LHCN-M2 (cell line): ENCODE data around the gene IPMK. TPM values are rescaled to one million over a fixed set of nuclear protein-coding genes. Genes with fewer than 3 reads are reported as not detected.

Experiments used
- DNase-seq: peaks from one replicate; pipeline ENCODE4 v3.0.0-alpha.2; 2012; ENCODE audit warnings: low read depth
- total RNA-seq: library from RNA; depleted of rRNA; stranded (reverse); fragments of >200 nt; gene quantifications from 2 replicates; pipeline ENCODE4 v1.2.3, GENCODE V29; 2014; rRNA removed

The IPMK gene
- total RNA-seq, 1 experiment from 2014 or later = 6.8 TPM

- no peak for DNase-seq
Measured at GRCh38 chr10:58153751-58154150, 113.9 kb downstream of the IPMK start.

DNA sequence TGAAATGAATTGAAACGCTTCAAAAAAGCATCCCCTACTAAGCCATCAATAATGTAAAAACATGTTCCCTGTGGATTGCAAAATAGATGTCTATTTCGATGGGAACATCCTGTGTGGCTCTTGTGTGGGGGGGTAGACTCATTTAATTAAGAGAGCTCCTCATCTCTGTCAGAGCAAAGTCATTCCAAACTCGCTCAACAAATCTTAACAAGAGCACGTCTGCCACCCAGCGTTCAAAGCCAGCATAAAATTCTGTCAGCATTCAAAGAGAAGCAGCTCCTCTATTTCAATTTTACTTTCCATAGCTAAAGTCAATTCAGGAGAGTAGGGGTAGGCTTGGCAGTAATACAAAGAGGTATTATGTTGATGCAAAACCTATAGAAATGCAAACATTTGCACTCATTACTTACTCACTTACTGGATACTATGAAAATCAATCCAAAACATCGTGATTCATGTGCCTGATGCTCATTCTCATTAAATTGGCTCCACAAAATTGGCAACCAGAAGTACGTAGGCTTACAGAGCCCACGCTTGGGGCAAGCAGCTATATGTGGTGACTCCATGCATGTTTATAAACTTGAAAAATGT lies 114.9 kb downstream of the IPMK start:
- DNase-seq = peak; percentile 69

GRCh38 chr10:58150290-58150689 lies 117.4 kb downstream of the IPMK start:
- no peak for DNase-seq

DNA sequence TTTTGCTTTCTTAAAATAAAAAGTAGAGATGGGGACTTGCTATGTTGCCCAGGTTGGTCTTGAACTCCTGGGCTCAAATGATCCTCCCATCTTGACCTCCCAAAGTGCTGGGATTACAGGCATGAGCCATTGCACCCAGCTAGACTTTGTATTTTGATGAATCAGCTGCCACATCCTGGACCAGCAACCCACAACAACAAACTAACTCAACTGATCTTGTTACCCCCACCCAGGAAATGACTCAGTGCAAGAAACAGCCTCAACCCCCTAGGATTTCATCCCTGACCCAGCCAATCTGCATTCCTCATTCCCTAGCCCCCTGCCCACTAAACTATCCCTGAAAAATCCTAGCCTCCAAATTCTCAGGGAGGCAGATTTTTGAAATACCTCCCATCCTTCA lies 123.8 kb downstream of the IPMK start:
- peak; percentile 12 for DNase-seq

Other genes with a start within 250 kb of the IPMK start
- 17.8 and 21.6 TPM in 2 replicates for gene CISD1, start 1.3 kb upstream of the IPMK start, total RNA-seq
- gene UBE2D1, start 67.1 kb upstream of the IPMK start, total RNA-seq = 17.1 and 18.5 TPM in 2 replicates
- 29.9 and 44.9 TPM in 2 replicates for gene TFAM, start 117.5 kb upstream of the IPMK start, total RNA-seq
- 17.3 and 20.7 TPM in 2 replicates for gene BICC1, start 245.0 kb upstream of the IPMK start, total RNA-seq